Trophoblast cell (in vitro differentiated cells and primary cell): Measurements from ENCODE around the gene PTPRT.

Experiments used
- DNase-seq, 2 donors: peaks; one replicate each; pipeline ENCODE4 v3.0.0-alpha.2; 2016
- H2AFZ ChIP-seq: 2 replicates; pipeline ENCODE4 v1.6.1; 2013; ENCODE audit warnings: low read length, moderate library complexity, mild to moderate bottlenecking; ENCODE audit not compliant: insufficient read depth, poor library complexity
- H2AK5ac ChIP-seq: 2 replicates; pipeline ENCODE4 v1.6.1; 2013; ENCODE audit warnings: mild to moderate bottlenecking, low read length
- H2BK120ac ChIP-seq: 2 replicates; pipeline ENCODE4 v1.6.1; 2013; ENCODE audit warnings: low read length, mild to moderate bottlenecking, moderate library complexity; ENCODE audit not compliant: insufficient read depth, poor library complexity
- H2BK12ac ChIP-seq: 2 replicates; pipeline ENCODE4 v1.6.1; 2013; ENCODE audit warnings: mild to moderate bottlenecking, low read length, moderate library complexity
- H2BK5ac ChIP-seq: 2 replicates; pipeline ENCODE4 v1.6.1; 2013; ENCODE audit warnings: low read length, low read depth, moderate library complexity, mild to moderate bottlenecking; ENCODE audit not compliant: poor library complexity
- H3K14ac ChIP-seq: 2 replicates; pipeline ENCODE4 v1.6.1; 2013; ENCODE audit warnings: mild to moderate bottlenecking, low read length
- H3K18ac ChIP-seq: 2 replicates; pipeline ENCODE4 v1.6.1; 2013; ENCODE audit warnings: mild to moderate bottlenecking, low read length
- H3K23ac ChIP-seq: 2 replicates; pipeline ENCODE4 v1.6.1; 2013; ENCODE audit warnings: low read length
- H3K27ac ChIP-seq: 2 replicates; pipeline ENCODE4 v1.5.1; 2013; ENCODE audit warnings: low read depth, mild to moderate bottlenecking, inconsistent platforms, low read length, moderate library complexity
- H3K27me3 ChIP-seq: 2 replicates; pipeline ENCODE4 v1.6.1; 2013; ENCODE audit warnings: inconsistent platforms, mild to moderate bottlenecking, low read length, moderate library complexity; ENCODE audit not compliant: insufficient read depth
- H3K36me3 ChIP-seq, 2 experiments: 1 replicate in 1 of 2; 2 replicates in 1 of 2; pipeline ENCODE4 v1.6.1; 2013; ENCODE audit warnings: low read length in 2 of 2, mild to moderate bottlenecking in 2 of 2, moderate library complexity in 1 of 2; ENCODE audit not compliant: insufficient read depth in 2 of 2, control insufficient read depth in 1 of 2
- H3K4ac ChIP-seq: 2 replicates; pipeline ENCODE4 v1.6.1; 2013; ENCODE audit warnings: low read depth, mild to moderate bottlenecking, low read length, moderate library complexity
- H3K4me1 ChIP-seq, 2 experiments: 1 replicate in 1 of 2; 2 replicates in 1 of 2; pipeline ENCODE4 v1.6.1; 2013; ENCODE audit warnings: low read length in 2 of 2, mild to moderate bottlenecking in 2 of 2, moderate library complexity in 1 of 2; ENCODE audit not compliant: insufficient read depth in 2 of 2, control insufficient read depth in 1 of 2
- H3K4me2 ChIP-seq: 2 replicates; pipeline ENCODE4 v1.6.1; 2013; ENCODE audit warnings: inconsistent platforms, mild to moderate bottlenecking, low read length, moderate library complexity
- H3K4me3 ChIP-seq: 2 replicates; pipeline ENCODE4 v1.5.1; 2013; ENCODE audit warnings: mild to moderate bottlenecking, low read depth, low read length, inconsistent platforms
- H3K79me1 ChIP-seq: one replicate; pipeline ENCODE4 v1.6.1; 2013; ENCODE audit warnings: low read length
- H3K79me2 ChIP-seq: 2 replicates; pipeline ENCODE4 v1.6.1; 2013; ENCODE audit warnings: low read length, mild to moderate bottlenecking; ENCODE audit not compliant: control insufficient read depth, insufficient read depth, poor library complexity
- H3K9ac ChIP-seq: 2 replicates; pipeline ENCODE4 v1.6.1; 2013; ENCODE audit warnings: mild to moderate bottlenecking, low read length
- H3K9me3 ChIP-seq: 2 replicates; pipeline ENCODE4 v1.6.1; 2013; ENCODE audit warnings: low read depth, mild to moderate bottlenecking, control low read depth, inconsistent platforms, low read length; ENCODE audit not compliant: insufficient read depth
- H4K12ac ChIP-seq: 2 replicates; pipeline ENCODE4 v1.6.1; 2013; ENCODE audit warnings: low read depth, mild to moderate bottlenecking, low read length, moderate library complexity
- H4K8ac ChIP-seq: 2 replicates; pipeline ENCODE4 v1.6.1; 2013; ENCODE audit warnings: low read depth, mild to moderate bottlenecking, low read length, moderate library complexity
- H4K91ac ChIP-seq: one replicate; pipeline ENCODE4 v1.6.1; 2013; ENCODE audit warnings: low read depth, mild to moderate bottlenecking, low read length, moderate library complexity
- WGBS: extraction: QIAGEN DNeasy Blood & Tissue Kit; methylation state at CpG from one replicate; pipeline ENCODE4 v1.1.7; 2013; ENCODE audit warnings: missing lambda C conversion rate; ENCODE audit not compliant: insufficient read length, insufficient coverage; ENCODE audit errors: extremely low coverage; 5-methylcytosine and 5-hydroxymethylcytosine counted together

The PTPRT gene

GRCh38 chr20:42376131-42376530 is 813.6 kb downstream of the PTPRT start:
- H3K4ac ChIP-seq = no peak overlapping the region
- no peaks in the 10 kb centered on the region for H3K79me1 ChIP-seq
- H4K8ac ChIP-seq = no peak overlapping the region
- no peak overlapping the region for H2BK120ac ChIP-seq
- no peak overlapping the region for H2AFZ ChIP-seq
- DNase-seq = peak in 1 of 2 donors; percentile 4
- no peak overlapping the region for H3K23ac ChIP-seq
- H2BK12ac ChIP-seq = no peak overlapping the region
- H3K9me3 ChIP-seq = peaks cover 2% of the 10 kb centered on the region
- H3K4me2 ChIP-seq = no peak overlapping the region
- no peak overlapping the region for H4K91ac ChIP-seq
- H3K4me3 ChIP-seq = no peak overlapping the region
- peaks cover 0 to 4% of the 10 kb centered on the region in 2 experiments for H3K4me1 ChIP-seq
- no CpG with 5 or more reads among the region's 6 CpGs for WGBS
- no peak overlapping the region for H2AK5ac ChIP-seq
- no peak overlapping the region for H3K14ac ChIP-seq
- H3K18ac ChIP-seq = no peak overlapping the region
- H4K12ac ChIP-seq = no peak overlapping the region
- no peak overlapping the region for H3K27ac ChIP-seq
- no peaks in the 10 kb centered on the region for H3K79me2 ChIP-seq
- H3K9ac ChIP-seq = no peak overlapping the region
- H3K27me3 ChIP-seq = no peaks in the 10 kb centered on the region
- H2BK5ac ChIP-seq = no peak overlapping the region
- H3K36me3 ChIP-seq = no peaks in the 10 kb centered on the region

- H3K18ac ChIP-seq = no peak overlapping the region
- H2BK12ac ChIP-seq = no peak overlapping the region
- H3K79me2 ChIP-seq = no peaks in the 10 kb centered on the region
- no peaks in the 10 kb centered on the region for H3K36me3 ChIP-seq
- H3K23ac ChIP-seq = no peak overlapping the region
- H2AK5ac ChIP-seq = no peak overlapping the region
- no peaks in the 10 kb centered on the region for H3K79me1 ChIP-seq
- no peak overlapping the region for H3K14ac ChIP-seq
- WGBS = no CpG with 5 or more reads among the region's 2 CpGs
- no peak overlapping the region for H3K27ac ChIP-seq
- no peak overlapping the region for H4K91ac ChIP-seq
- H2AFZ ChIP-seq = no peak overlapping the region
- DNase-seq = peak in 1 of 2 donors; percentile 12
- no peaks in the 10 kb centered on the region for H3K27me3 ChIP-seq
- no peak overlapping the region for H4K12ac ChIP-seq
- H3K4me3 ChIP-seq = no peak overlapping the region
- H3K4ac ChIP-seq = no peak overlapping the region
- peaks cover 0 to 4% of the 10 kb centered on the region in 2 experiments for H3K4me1 ChIP-seq
- H2BK5ac ChIP-seq = no peak overlapping the region
- H3K9me3 ChIP-seq = peaks cover 2% of the 10 kb centered on the region
- no peak overlapping the region for H3K9ac ChIP-seq
- H4K8ac ChIP-seq = no peak overlapping the region
- H3K4me2 ChIP-seq = no peak overlapping the region
- no peak overlapping the region for H2BK120ac ChIP-seq
Measured at GRCh38 chr20:42373049-42373448, 816.7 kb downstream of the PTPRT start.

GRCh38 chr20:42370075-42370474 is 819.6 kb downstream of the PTPRT start:
- no peaks in the 10 kb centered on the region for H3K79me2 ChIP-seq
- no peak overlapping the region for H4K91ac ChIP-seq
- H2BK12ac ChIP-seq = no peak overlapping the region
- H2BK5ac ChIP-seq = no peak overlapping the region
- H3K18ac ChIP-seq = no peak overlapping the region
- H3K4me2 ChIP-seq = no peak overlapping the region
- peaks cover 0 to 4% of the 10 kb centered on the region in 2 experiments for H3K4me1 ChIP-seq
- H3K4me3 ChIP-seq = no peak overlapping the region
- H3K4ac ChIP-seq = no peak overlapping the region
- WGBS = no CpG with 5 or more reads among the region's 6 CpGs
- H2AFZ ChIP-seq = no peak overlapping the region
- no peak overlapping the region for H3K9ac ChIP-seq
- peaks cover 2% of the 10 kb centered on the region for H3K9me3 ChIP-seq
- no peak overlapping the region for H3K14ac ChIP-seq
- H3K36me3 ChIP-seq = no peaks in the 10 kb centered on the region
- H3K23ac ChIP-seq = no peak overlapping the region
- no peak overlapping the region for H4K12ac ChIP-seq
- no peak overlapping the region for H3K27ac ChIP-seq
- no peak overlapping the region for H2AK5ac ChIP-seq
- H4K8ac ChIP-seq = no peak overlapping the region
- no peaks in the 10 kb centered on the region for H3K27me3 ChIP-seq
- no peaks in the 10 kb centered on the region for H3K79me1 ChIP-seq
- no peak overlapping the region for H2BK120ac ChIP-seq
- no peak for DNase-seq

GRCh38 chr20:42368910-42369309 is 820.8 kb downstream of the PTPRT start:
- no peak overlapping the region for H2BK5ac ChIP-seq
- H2BK12ac ChIP-seq = no peak overlapping the region
- H4K8ac ChIP-seq = no peak overlapping the region
- H2AFZ ChIP-seq = no peak overlapping the region
- no peak overlapping the region for H3K18ac ChIP-seq
- no peak overlapping the region for H3K23ac ChIP-seq
- H3K4ac ChIP-seq = no peak overlapping the region
- peaks cover 2% of the 10 kb centered on the region for H3K9me3 ChIP-seq
- no peak overlapping the region for H3K4me2 ChIP-seq
- peaks cover 0 to 4% of the 10 kb centered on the region in 2 experiments for H3K4me1 ChIP-seq
- H3K9ac ChIP-seq = no peak overlapping the region
- no peaks in the 10 kb centered on the region for H3K36me3 ChIP-seq
- 100% methylated on average over 2 of the region's 3 CpGs for WGBS
- H4K91ac ChIP-seq = no peak overlapping the region
- no peak overlapping the region for H3K27ac ChIP-seq
- H3K4me3 ChIP-seq = no peak overlapping the region
- no peak overlapping the region for H3K14ac ChIP-seq
- H3K79me1 ChIP-seq = no peaks in the 10 kb centered on the region
- no peaks in the 10 kb centered on the region for H3K27me3 ChIP-seq
- no peak overlapping the region for H2AK5ac ChIP-seq
- no peak for DNase-seq
- H3K79me2 ChIP-seq = no peaks in the 10 kb centered on the region
- no peak overlapping the region for H4K12ac ChIP-seq
- no peak overlapping the region for H2BK120ac ChIP-seq
